PFSK-1 (cell line): ENCODE data around the gene RPGRIP1L.

Experiments
- POLR2AphosphoS5 ChIP-seq: IDR thresholded peaks from 2 replicates; pipeline ENCODE4 v1.6.1; 2012; ENCODE audit warnings: low read depth, mild to moderate bottlenecking, control low read depth, low read length, moderate library complexity
- REST ChIP-seq, 2 experiments: IDR thresholded peaks; 2 replicates each; pipeline versions ENCODE4 v1.6.1 to v1.8.0; 2011 to 2012; ENCODE audit warnings: low read depth in 2 of 2, low read length in 2 of 2, control low read depth in 1 of 2, inconsistent platforms in 1 of 2, mild to moderate bottlenecking in 1 of 2, moderate library complexity in 1 of 2; ENCODE audit not compliant: insufficient read depth in 1 of 2
- SIN3A ChIP-seq: IDR thresholded peaks from 2 replicates; pipeline ENCODE4 v1.6.1; 2012; ENCODE audit warnings: mild to moderate bottlenecking, low read length, moderate library complexity, borderline replicate concordance; ENCODE audit not compliant: insufficient read depth

GRCh38 chr16:53673189-53673588 is 30.5 kb downstream of the RPGRIP1L start:
- TF ChIP-seq POLR2AphosphoS5 (no peak), REST (IDR thresholded peaks at IDR 0.05; ENCODE audit: insufficient read depth in 1 of 2, low read depth in 2 of 2, low read length in 2 of 2) (no peak), SIN3A (no peak)
